ENCODE measurements around the gene OR8K3. TPM values are rescaled to one million over a fixed set of nuclear protein-coding genes. Genes with fewer than 3 reads are reported as not detected.

Gene OR8K3
- not detected in 2 replicates for total RNA-seq

DNA sequence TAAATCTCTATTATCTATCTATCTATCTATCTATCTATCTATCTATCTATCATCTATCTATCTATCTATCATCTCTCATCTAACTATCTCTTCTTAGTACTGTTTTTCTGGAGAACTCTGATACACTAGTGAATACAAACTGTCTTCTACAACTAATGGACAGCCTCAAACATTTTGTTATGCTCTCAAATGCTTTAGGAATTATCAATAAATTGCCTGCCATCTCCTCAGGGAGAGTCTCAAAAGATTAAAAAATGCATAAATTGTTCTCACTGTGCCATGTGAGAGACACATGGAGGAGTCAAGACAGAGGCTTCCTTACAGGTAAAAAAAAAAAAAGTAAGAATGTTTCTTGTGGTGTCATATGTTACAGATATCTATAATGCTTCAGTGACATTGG is at the start of gene OR8K3:
OR8K3 (plus strand) TSS at position 301 of the 400 bp plus-strand sequence. CDS start 3,163 bp downstream, outside the sequence.
- DNase-seq: no peak

DNA sequence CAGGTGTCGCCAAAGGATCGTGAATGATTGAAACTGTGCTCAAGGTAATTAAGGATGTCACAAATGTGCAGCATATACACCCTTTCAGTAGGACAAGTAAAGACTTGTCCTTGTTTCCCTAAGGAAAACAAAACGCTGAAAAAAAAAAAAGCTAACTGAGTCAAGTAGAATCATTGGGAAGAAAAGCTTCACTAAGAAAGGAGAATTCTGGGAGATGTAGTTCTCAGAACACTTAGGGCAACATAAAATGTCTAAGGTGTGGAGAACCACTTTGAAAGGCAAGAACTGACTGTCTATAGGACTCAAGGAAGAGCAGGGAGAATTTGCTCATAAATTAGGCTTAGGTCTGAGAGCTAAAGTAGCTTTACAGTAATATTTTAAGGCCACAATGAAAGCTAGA is 43.9 kb upstream of the OR8K3 start:
- no peak for DNase-seq

- DNase-seq: no peak
Observed at GRCh38 chr11:56273854-56274253, 41.1 kb upstream of the OR8K3 start, which contains the start of gene OR5T1. TSS of gene OR5T1 (plus strand) at chr11:56274154. CDS start at chr11:56275639, 1,485 bp downstream.

DNA sequence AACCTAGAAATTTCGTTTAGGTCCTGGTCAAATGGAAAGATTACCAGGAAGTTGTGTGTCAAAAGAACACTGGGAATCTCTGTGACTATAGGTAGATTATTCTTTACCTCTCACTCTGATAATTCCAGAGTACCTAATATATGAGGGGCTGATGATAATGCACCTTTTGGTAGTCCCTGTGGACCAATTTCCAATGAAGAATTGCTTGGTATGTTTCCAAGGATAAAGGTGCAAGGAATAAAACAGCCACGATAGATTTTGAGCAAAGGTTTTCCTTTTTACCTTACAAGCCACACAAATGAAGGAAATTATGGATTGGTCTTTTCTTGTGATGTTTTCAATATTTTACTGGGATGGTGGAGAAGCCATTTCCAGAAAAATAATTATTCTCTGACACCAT is 22.8 kb upstream of the OR8K3 start, which contains the start of gene OR8H1:
OR8H1 (minus strand) TSS at position 101 of the 400 bp plus-strand sequence. CDS start 1,192 bp downstream, outside the sequence.
- no peak for DNase-seq

GRCh38 chr11:56296898-56297297 is 18.0 kb upstream of the OR8K3 start:
- DNase-seq: no peak

DNA sequence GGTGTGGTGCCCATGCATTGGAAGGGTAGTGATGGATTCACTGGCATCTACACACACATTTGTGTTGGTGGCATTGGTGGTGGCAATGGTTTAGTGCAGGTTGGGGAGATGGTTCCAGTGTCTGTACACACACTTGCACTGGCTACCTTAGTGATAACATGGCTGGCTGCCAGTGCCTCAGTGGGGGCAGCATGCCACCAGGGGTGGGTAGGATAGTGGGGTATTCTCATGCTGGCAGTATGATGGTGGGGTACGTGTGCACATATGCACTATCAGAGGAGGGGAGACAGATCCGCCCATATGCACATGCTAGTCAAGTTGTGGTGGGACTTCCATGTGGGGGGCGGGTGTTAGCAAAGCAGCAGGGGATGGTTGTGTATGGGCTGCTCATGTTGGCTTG is 7.1 kb upstream of the OR8K3 start:
- DNase-seq: no peak

GRCh38 chr11:56331861-56332491 is 17.0 kb downstream of the OR8K3 start:
- DNase-seq: no peak

DNA sequence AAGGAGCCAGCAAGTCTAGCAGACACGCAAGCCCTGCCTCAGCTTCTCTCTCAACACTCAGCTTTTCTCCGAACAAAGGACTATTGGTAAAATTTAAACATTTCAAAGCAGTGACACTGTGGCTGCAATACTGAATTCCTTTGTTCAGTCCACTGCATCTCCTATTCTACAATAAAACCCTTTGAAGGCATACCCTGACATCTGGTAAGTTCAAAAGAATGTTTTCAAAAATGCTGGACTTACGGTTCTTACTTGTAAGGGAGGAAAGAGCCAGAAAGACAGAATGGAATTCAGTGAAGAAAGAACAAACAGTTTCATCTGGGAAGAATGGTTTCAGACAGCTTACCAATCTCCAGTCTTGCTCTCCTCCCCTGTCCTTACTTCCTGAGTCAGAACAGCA is 18.2 kb downstream of the OR8K3 start:
- DNase-seq: no peak

- DNase-seq: no peak
Observed at GRCh38 chr11:56340289-56340688, 25.3 kb downstream of the OR8K3 start.

DNA sequence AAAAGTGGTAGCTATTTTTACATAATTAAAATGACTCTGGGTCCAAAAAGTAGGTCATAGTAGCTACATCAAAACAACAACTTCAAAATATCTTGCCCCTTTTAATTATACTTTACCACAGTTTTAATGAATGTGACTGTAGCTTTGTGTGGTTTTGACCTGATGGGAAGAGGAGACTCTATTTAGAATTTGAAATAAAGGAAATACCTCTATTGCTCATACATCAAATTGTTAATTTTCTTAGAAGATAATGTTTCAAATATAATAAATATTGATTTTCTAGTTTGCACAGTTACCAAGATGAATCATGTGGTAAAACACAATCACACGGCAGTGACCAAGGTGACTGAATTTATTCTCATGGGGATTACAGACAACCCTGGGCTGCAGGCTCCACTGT is 30.8 kb downstream of the OR8K3 start, which contains the start of gene OR8K1:
OR8K1 (plus strand) TSS at position 301 of the 400 bp plus-strand sequence; CDS start at position 301, 0 bp downstream.
- DNase-seq: no peak

DNA sequence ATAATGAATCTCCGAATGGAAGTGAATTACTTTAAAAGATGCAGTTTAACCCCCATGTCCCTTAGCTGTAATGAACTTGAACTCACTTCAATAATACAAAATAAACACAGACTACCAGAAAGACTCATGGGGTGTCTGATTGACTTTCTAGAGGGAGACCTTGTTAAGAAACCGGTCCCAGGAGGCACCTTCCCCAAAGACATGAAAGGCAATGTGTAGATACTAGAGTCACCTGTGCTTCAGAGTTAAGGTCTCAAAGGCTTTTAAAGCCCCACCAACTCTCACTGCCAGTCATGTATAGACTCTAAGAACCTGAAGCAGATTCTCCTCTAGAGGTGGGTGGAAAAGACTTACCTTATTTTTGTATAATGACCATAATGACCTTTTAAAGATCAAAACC is 39.0 kb downstream of the OR8K3 start, which contains the start of gene OR8J1:
OR8J1 (plus strand) TSS at position 301 of the 400 bp plus-strand sequence. CDS start 5,956 bp downstream, outside the sequence.
- DNase-seq: no peak

Other genes starting within 250 kb of the OR8K3 start
- gene OR8I2, start 221.8 kb upstream of the OR8K3 start, total RNA-seq: not detected in 2 replicates
- not detected in 2 replicates for gene OR8H2, start 211.5 kb upstream of the OR8K3 start, total RNA-seq
- gene OR8H3, start 192.8 kb upstream of the OR8K3 start, total RNA-seq: not detected in 2 replicates
- not detected in 2 replicates for gene OR8J3, start 174.9 kb upstream of the OR8K3 start, total RNA-seq
- gene OR8K5, start 154.8 kb upstream of the OR8K3 start, total RNA-seq: not detected in 2 replicates
- gene OR5J2, start 138.5 kb upstream of the OR8K3 start, total RNA-seq: not detected in 2 replicates
- not detected in 2 replicates for gene OR5T2, start 80.9 kb upstream of the OR8K3 start, total RNA-seq
- not detected in 2 replicates for gene OR5T3, start 62.9 kb upstream of the OR8K3 start, total RNA-seq
- not detected in 2 replicates for gene OR5T1, start 41.0 kb upstream of the OR8K3 start, total RNA-seq
- not detected in 2 replicates for gene OR8H1, start 22.9 kb upstream of the OR8K3 start, total RNA-seq
- not detected in 2 replicates for gene OR8K1, start 30.9 kb downstream of the OR8K3 start, total RNA-seq
- gene OR8J1, start 39.1 kb downstream of the OR8K3 start, total RNA-seq: not detected in 2 replicates
- not detected in 2 replicates for gene OR8U1, start 60.5 kb downstream of the OR8K3 start, total RNA-seq
- gene OR5AL1, start 97.6 kb downstream of the OR8K3 start, total RNA-seq: not detected in 2 replicates
- not detected in 2 replicates for gene OR5M3, start 158.2 kb downstream of the OR8K3 start, total RNA-seq
- gene OR5M8, start 176.2 kb downstream of the OR8K3 start, total RNA-seq: not detected in 2 replicates
- gene OR5M11, start 228.1 kb downstream of the OR8K3 start, total RNA-seq: not detected in 2 replicates

Data from dermis blood vessel endothelial cell (primary cell).